H9 (cell line): ENCODE results near the gene ARAP2. TPM values are rescaled to one million over a fixed set of nuclear protein-coding genes. Genes with fewer than 3 reads are reported as not detected.

Experiments used
- DNase-seq: peaks from one replicate; pipeline ENCODE4 v3.0.0-alpha.2; 2017
- H2AFZ ChIP-seq: one replicate; pipeline ENCODE4 v1.6.1; 2013; ENCODE audit warnings: mild to moderate bottlenecking, low read length, control low read depth, moderate library complexity
- H2AK5ac ChIP-seq: 2 replicates; pipeline ENCODE4 v1.6.1; 2013; ENCODE audit warnings: low read length, control low read depth, mixed read lengths; ENCODE audit not compliant: insufficient read length
- H2BK120ac ChIP-seq: one replicate; pipeline ENCODE4 v1.6.1; 2013; ENCODE audit warnings: low read depth, mild to moderate bottlenecking, low read length, control low read depth, inconsistent platforms; ENCODE audit not compliant: poor library complexity, severe bottlenecking
- H2BK12ac ChIP-seq: 2 replicates; pipeline ENCODE4 v1.6.1; 2013; ENCODE audit warnings: low read length, control low read depth, mixed read lengths, low read depth; ENCODE audit not compliant: insufficient read length
- H2BK15ac ChIP-seq: 2 replicates; pipeline ENCODE4 v1.6.1; 2013; ENCODE audit warnings: low read depth, low read length, control low read depth
- H2BK20ac ChIP-seq: one replicate; pipeline ENCODE4 v1.6.1; 2013; ENCODE audit warnings: low read depth, mild to moderate bottlenecking, low read length, control low read depth, inconsistent platforms; ENCODE audit not compliant: poor library complexity, severe bottlenecking
- H2BK5ac ChIP-seq: 2 replicates; pipeline ENCODE4 v1.6.1; 2013; ENCODE audit warnings: low read length, control low read depth, mixed read lengths; ENCODE audit not compliant: insufficient read length
- H3K14ac ChIP-seq: 2 replicates; pipeline ENCODE4 v1.6.1; 2013; ENCODE audit warnings: low read length, control low read depth; ENCODE audit not compliant: insufficient read depth
- H3K18ac ChIP-seq: 2 replicates; pipeline ENCODE4 v1.6.1; 2013; ENCODE audit warnings: low read depth, mild to moderate bottlenecking, mixed read lengths, low read length, control low read depth; ENCODE audit not compliant: insufficient read length
- H3K23ac ChIP-seq: 2 replicates; pipeline ENCODE4 v1.6.1; 2013; ENCODE audit warnings: low read length, control low read depth, mixed read lengths, low read depth; ENCODE audit not compliant: insufficient read length
- H3K23me2 ChIP-seq: 2 replicates; pipeline ENCODE4 v1.6.1; 2013; ENCODE audit warnings: low read depth, mild to moderate bottlenecking, mixed read lengths, low read length, control low read depth; ENCODE audit not compliant: insufficient read length, poor library complexity, severe bottlenecking
- H3K27ac ChIP-seq: 2 replicates; pipeline ENCODE4 v1.5.1; 2013; ENCODE audit warnings: low read length, control low read depth, mixed read lengths, low read depth; ENCODE audit not compliant: insufficient read length
- H3K27me3 ChIP-seq: 2 replicates; pipeline ENCODE4 v1.6.1; 2013; ENCODE audit warnings: low read length, control low read depth, inconsistent platforms; ENCODE audit not compliant: insufficient read depth
- H3K4ac ChIP-seq: 2 replicates; pipeline ENCODE4 v1.6.1; 2013; ENCODE audit warnings: low read depth, mild to moderate bottlenecking, control low read depth, inconsistent platforms, low read length, moderate library complexity
- H3K4me1 ChIP-seq: 2 replicates; pipeline ENCODE4 v1.6.1; 2013; ENCODE audit warnings: low read length, control low read depth, inconsistent platforms; ENCODE audit not compliant: insufficient read depth
- H3K4me2 ChIP-seq: 2 replicates; pipeline ENCODE4 v1.6.1; 2013; ENCODE audit warnings: low read length, control low read depth, mixed read lengths; ENCODE audit not compliant: insufficient read length, insufficient read depth
- H3K56ac ChIP-seq: 2 replicates; pipeline ENCODE4 v1.6.1; 2013; ENCODE audit warnings: low read depth, mild to moderate bottlenecking, mixed read lengths, low read length, control low read depth; ENCODE audit not compliant: insufficient read length
- H3K79me1 ChIP-seq: 2 replicates; pipeline ENCODE4 v1.6.1; 2013; ENCODE audit warnings: low read depth, mild to moderate bottlenecking, moderate library complexity, low read length, control low read depth, inconsistent platforms; ENCODE audit not compliant: insufficient read depth, poor library complexity, severe bottlenecking
- H3K79me2 ChIP-seq: 2 replicates; pipeline ENCODE4 v1.6.1; 2013; ENCODE audit warnings: low read length, control low read depth, inconsistent platforms; ENCODE audit not compliant: insufficient read depth
- H3K9ac ChIP-seq: 2 replicates; pipeline ENCODE4 v1.6.1; 2013; ENCODE audit warnings: low read length, control low read depth, mixed read lengths; ENCODE audit not compliant: insufficient read length; ENCODE audit errors: extremely low read depth
- H3K9me3 ChIP-seq: one replicate; pipeline ENCODE4 v1.6.1; 2013; ENCODE audit warnings: low read depth, low read length, inconsistent platforms; ENCODE audit not compliant: control insufficient read depth
- H3T11ph ChIP-seq: one replicate; pipeline ENCODE4 v1.6.1; 2013; ENCODE audit warnings: mild to moderate bottlenecking, low read length, control low read depth, inconsistent platforms
- H4K20me1 ChIP-seq: one replicate; pipeline ENCODE4 v1.6.1; 2013; ENCODE audit not compliant: control insufficient read depth, insufficient read length, insufficient read depth
- H4K5ac ChIP-seq: 2 replicates; pipeline ENCODE4 v1.6.1; 2013; ENCODE audit warnings: low read depth, mild to moderate bottlenecking, mixed read lengths, low read length, control low read depth; ENCODE audit not compliant: insufficient read length
- H4K8ac ChIP-seq: replicated peaks from 2 replicates; pipeline ENCODE4 v1.6.1; 2013; ENCODE audit warnings: low read length, control low read depth, mixed read lengths, low read depth; ENCODE audit not compliant: insufficient read length
- H4K91ac ChIP-seq: 2 replicates; pipeline ENCODE4 v1.6.1; 2013; ENCODE audit warnings: low read depth, mild to moderate bottlenecking, moderate library complexity, mixed read lengths, low read length, control low read depth; ENCODE audit not compliant: insufficient read length
- H3K27ac Mint-ChIP-seq, 3 experiments: 2 replicates in 2 of 3; 3 replicates in 1 of 3; pipeline ENCODE4 v1.8.0; 2020 to 2021; ENCODE audit warnings: mixed read lengths in 3 of 3, mild to moderate bottlenecking in 1 of 3, moderate library complexity in 1 of 3
- H3K27me3 Mint-ChIP-seq: 2 replicates; pipeline ENCODE4 v1.8.0; 2021; ENCODE audit warnings: low read depth, mild to moderate bottlenecking, moderate library complexity, mixed read lengths
- H3K36me3 Mint-ChIP-seq, 3 experiments: 2 replicates in 2 of 3; 3 replicates in 1 of 3; pipeline ENCODE4 v1.8.0; 2020 to 2021; ENCODE audit warnings: low read depth in 3 of 3, mixed read lengths in 3 of 3; ENCODE audit not compliant: insufficient read depth in 1 of 3
- H3K4me1 Mint-ChIP-seq, 2 experiments: 2 replicates each; pipeline ENCODE4 v1.8.0; 2020; ENCODE audit warnings: mixed read lengths in 2 of 2
- H3K4me3 Mint-ChIP-seq, 2 experiments: 2 replicates in 1 of 2; 3 replicates in 1 of 2; pipeline ENCODE4 v1.8.0; 2020 to 2021; ENCODE audit warnings: mild to moderate bottlenecking in 2 of 2, mixed read lengths in 2 of 2, moderate library complexity in 1 of 2
- H3K9me3 Mint-ChIP-seq, 2 experiments: 2 replicates in 1 of 2; 3 replicates in 1 of 2; pipeline ENCODE4 v1.8.0; 2020; ENCODE audit warnings: mild to moderate bottlenecking in 2 of 2, mixed read lengths in 2 of 2, moderate library complexity in 1 of 2
- WGBS: extraction: QIAGEN DNeasy Blood & Tissue Kit; methylation state at CpG from one replicate; pipeline ENCODE4 v1.1.7; 2013; ENCODE audit warnings: missing lambda C conversion rate, low lambda C conversion rate, mixed read lengths; ENCODE audit not compliant: insufficient read length; ENCODE audit errors: extremely low coverage; 5-methylcytosine and 5-hydroxymethylcytosine counted together
- total RNA-seq: library from RNA; stranded (reverse); gene quantifications from 2 replicates; pipeline ENCODE4 v1.2.1, GENCODE V29; 2021
- TF ChIP-seq, protein P1 (sequence below): fragments of 200-600 bp; sonication (generic); conservative IDR thresholded peaks from 3 replicates; pipeline ENCODE4 v1.8.0; 2021; ENCODE audit warnings: antibody characterized with exemption, mild to moderate bottlenecking

Gene ARAP2
- total RNA-seq, 1 experiment from 2014 or later, result 6.3 TPM

DNA sequence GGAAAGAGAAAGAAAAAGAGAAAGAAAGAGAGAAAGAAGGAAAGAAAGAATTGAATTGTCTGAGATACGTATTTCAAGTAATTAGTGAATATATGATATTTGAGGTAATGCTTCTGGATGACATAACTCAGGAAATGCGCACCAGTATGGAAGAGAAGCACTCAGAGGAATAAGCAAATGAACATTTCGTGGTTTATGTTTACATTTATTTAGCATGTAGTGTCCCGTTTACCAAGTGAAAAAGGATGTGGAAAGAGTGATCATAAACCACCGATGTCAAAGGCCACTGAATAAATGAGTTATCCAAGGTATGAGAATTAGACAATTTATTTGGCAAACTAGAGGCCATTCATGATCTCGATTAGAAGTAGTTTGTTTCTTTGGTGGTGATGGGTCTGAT, 200.4 kb downstream of the ARAP2 start:
- H2BK20ac ChIP-seq, result no peak overlapping the region
- no CpG with 5 or more reads among the region's 6 CpGs for WGBS
- H3K27me3 ChIP-seq, result no peaks in the 10 kb centered on the region
- no peak overlapping the region for H3K56ac ChIP-seq
- H4K5ac ChIP-seq, result no peak overlapping the region
- Mint-ChIP-seq H3K36me3 (no peaks in the 10 kb centered on the region; a peak in 1 of 7 replicates), H3K4me3 (no peak overlapping the region), H3K4me1 (no peaks in the 10 kb centered on the region; a peak in 1 of 4 replicates), H3K9me3 (no peaks in the 10 kb centered on the region), H3K27me3 (no peaks in the 10 kb centered on the region; the same call in 1 of the 2 replicates), H3K27ac (no peak overlapping the region)
- TF ChIP-seq, protein P1, sequence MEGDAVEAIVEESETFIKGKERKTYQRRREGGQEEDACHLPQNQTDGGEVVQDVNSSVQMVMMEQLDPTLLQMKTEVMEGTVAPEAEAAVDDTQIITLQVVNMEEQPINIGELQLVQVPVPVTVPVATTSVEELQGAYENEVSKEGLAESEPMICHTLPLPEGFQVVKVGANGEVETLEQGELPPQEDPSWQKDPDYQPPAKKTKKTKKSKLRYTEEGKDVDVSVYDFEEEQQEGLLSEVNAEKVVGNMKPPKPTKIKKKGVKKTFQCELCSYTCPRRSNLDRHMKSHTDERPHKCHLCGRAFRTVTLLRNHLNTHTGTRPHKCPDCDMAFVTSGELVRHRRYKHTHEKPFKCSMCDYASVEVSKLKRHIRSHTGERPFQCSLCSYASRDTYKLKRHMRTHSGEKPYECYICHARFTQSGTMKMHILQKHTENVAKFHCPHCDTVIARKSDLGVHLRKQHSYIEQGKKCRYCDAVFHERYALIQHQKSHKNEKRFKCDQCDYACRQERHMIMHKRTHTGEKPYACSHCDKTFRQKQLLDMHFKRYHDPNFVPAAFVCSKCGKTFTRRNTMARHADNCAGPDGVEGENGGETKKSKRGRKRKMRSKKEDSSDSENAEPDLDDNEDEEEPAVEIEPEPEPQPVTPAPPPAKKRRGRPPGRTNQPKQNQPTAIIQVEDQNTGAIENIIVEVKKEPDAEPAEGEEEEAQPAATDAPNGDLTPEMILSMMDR, result no peak
- no peaks in the 10 kb centered on the region for H3K9me3 ChIP-seq
- H3K79me2 ChIP-seq, result no peaks in the 10 kb centered on the region
- H2AFZ ChIP-seq, result no peak overlapping the region
- H3K4me1 ChIP-seq, result no peaks in the 10 kb centered on the region
- no peak overlapping the region for H3K18ac ChIP-seq
- H3T11ph ChIP-seq, result no peak overlapping the region
- no peaks in the 10 kb centered on the region for H3K23me2 ChIP-seq
- H3K4me2 ChIP-seq, result no peak overlapping the region
- H2BK12ac ChIP-seq, result no peak overlapping the region
- H2BK120ac ChIP-seq, result no peak overlapping the region
- no peaks in the 10 kb centered on the region for H4K20me1 ChIP-seq
- H2BK5ac ChIP-seq, result no peak overlapping the region
- DNase-seq, result no peak
- H3K9ac ChIP-seq, result no peak overlapping the region
- H4K8ac ChIP-seq, result no peak overlapping the region
- no peak overlapping the region for H3K23ac ChIP-seq
- H4K91ac ChIP-seq, result no peak overlapping the region
- H3K14ac ChIP-seq, result no peak overlapping the region
- no peaks in the 10 kb centered on the region for H3K79me1 ChIP-seq
- no peak overlapping the region for H3K4ac ChIP-seq
- H3K27ac ChIP-seq, result no peak overlapping the region
- no peak overlapping the region for H2AK5ac ChIP-seq
- no peak overlapping the region for H2BK15ac ChIP-seq
